Mononuclear cell (primary cell): ENCODE results near the gene SLC8B1. TPM values are rescaled to one million over a fixed set of nuclear protein-coding genes. Genes with fewer than 3 reads are reported as not detected.

Experiments
- H3K27me3 ChIP-seq: 2 replicates; pipeline ENCODE4 v1.6.0; 2011; ENCODE audit warnings: low read length, control low read depth; ENCODE audit not compliant: insufficient read depth
- H3K4me1 ChIP-seq: 2 replicates; pipeline ENCODE4 v1.5.1; 2011; ENCODE audit warnings: mild to moderate bottlenecking, low read length, control low read depth; ENCODE audit not compliant: insufficient read depth
- H3K4me3 ChIP-seq: 2 replicates; pipeline ENCODE4 v1.5.1; 2011; ENCODE audit warnings: mild to moderate bottlenecking, low read length, moderate library complexity
- H3K9me3 ChIP-seq: 2 replicates; pipeline ENCODE4 v1.5.1; 2011; ENCODE audit warnings: low read depth, mild to moderate bottlenecking, control low read depth, low read length
- total RNA-seq: library from RNA; depleted of rRNA; stranded (reverse); fragments of >200 nt; gene quantifications from one replicate; pipeline ENCODE4 v1.2.3, GENCODE V29; 2012

Gene SLC8B1
- total RNA-seq, 1 donor: 51.2 TPM

- Histone ChIP-seq H3K27me3 (no peaks in the 10 kb centered on the region), H3K9me3 (no peaks in the 10 kb centered on the region), H3K4me3 (no peak overlapping the region), H3K4me1 (no peaks in the 10 kb centered on the region)
Observed at GRCh38 chr12:113318046-113318656, 16.8 kb downstream of the SLC8B1 start.

- Histone ChIP-seq H3K9me3 (no peaks in the 10 kb centered on the region), H3K4me1 (no peaks in the 10 kb centered on the region), H3K27me3 (no peaks in the 10 kb centered on the region), H3K4me3 (no peak overlapping the region)
Observed at GRCh38 chr12:113317122-113317521, 17.8 kb downstream of the SLC8B1 start.

- H3K27me3 ChIP-seq: no peaks in the 10 kb centered on the region
- no peaks in the 10 kb centered on the region for H3K9me3 ChIP-seq
- no peak overlapping the region for H3K4me3 ChIP-seq
- no peaks in the 10 kb centered on the region for H3K4me1 ChIP-seq
Observed at GRCh38 chr12:113316155-113316554, 18.8 kb downstream of the SLC8B1 start.

GRCh38 chr12:113315358-113315757, 19.6 kb downstream of the SLC8B1 start:
- no peaks in the 10 kb centered on the region for H3K9me3 ChIP-seq
- no peaks in the 10 kb centered on the region for H3K4me1 ChIP-seq
- no peak overlapping the region for H3K4me3 ChIP-seq
- H3K27me3 ChIP-seq: no peaks in the 10 kb centered on the region

- Histone ChIP-seq H3K9me3 (no peaks in the 10 kb centered on the region), H3K4me1 (no peaks in the 10 kb centered on the region), H3K27me3 (no peaks in the 10 kb centered on the region), H3K4me3 (no peak overlapping the region)
Observed at GRCh38 chr12:113314121-113314529, 20.8 kb downstream of the SLC8B1 start.

GRCh38 chr12:113310489-113310888, 24.4 kb downstream of the SLC8B1 start:
- no peaks in the 10 kb centered on the region for H3K9me3 ChIP-seq
- no peaks in the 10 kb centered on the region for H3K27me3 ChIP-seq
- H3K4me1 ChIP-seq: no peaks in the 10 kb centered on the region
- no peak overlapping the region for H3K4me3 ChIP-seq

GRCh38 chr12:113306382-113306781, 28.5 kb downstream of the SLC8B1 start:
- H3K4me3 ChIP-seq: no peak overlapping the region
- H3K27me3 ChIP-seq: no peaks in the 10 kb centered on the region
- H3K9me3 ChIP-seq: no peaks in the 10 kb centered on the region
- peaks cover 12% of the 10 kb centered on the region for H3K4me1 ChIP-seq

GRCh38 chr12:113305281-113305856, 29.5 kb downstream of the SLC8B1 start:
- H3K9me3 ChIP-seq: no peaks in the 10 kb centered on the region
- H3K4me1 ChIP-seq: peaks cover 12% of the 10 kb centered on the region
- no peak overlapping the region for H3K4me3 ChIP-seq
- no peaks in the 10 kb centered on the region for H3K27me3 ChIP-seq

- H3K4me3 ChIP-seq: no peak overlapping the region
- H3K4me1 ChIP-seq: peaks cover 12% of the 10 kb centered on the region
- no peaks in the 10 kb centered on the region for H3K27me3 ChIP-seq
- H3K9me3 ChIP-seq: no peaks in the 10 kb centered on the region
Observed at GRCh38 chr12:113302886-113303640, 31.8 kb downstream of the SLC8B1 start.

- Histone ChIP-seq H3K4me1 (peaks cover 12% of the 10 kb centered on the region), H3K4me3 (no peak overlapping the region), H3K9me3 (no peaks in the 10 kb centered on the region)
Observed at GRCh38 chr12:113302466-113302865, 32.4 kb downstream of the SLC8B1 start.

GRCh38 chr12:113301811-113302210, 33.1 kb downstream of the SLC8B1 start:
- H3K9me3 ChIP-seq: no peaks in the 10 kb centered on the region
- peaks cover 12% of the 10 kb centered on the region for H3K4me1 ChIP-seq
- H3K4me3 ChIP-seq: no peak overlapping the region
- no peaks in the 10 kb centered on the region for H3K27me3 ChIP-seq

More at GRCh38 chr12:113302466-113302865, 32.4 kb downstream of the SLC8B1 start:
- H3K27me3 ChIP-seq: no peaks in the 10 kb centered on the region

GRCh38 chr12:113299619-113300237, 35.2 kb downstream of the SLC8B1 start:
- Histone ChIP-seq H3K9me3 (no peaks in the 10 kb centered on the region), H3K27me3 (no peaks in the 10 kb centered on the region), H3K4me1 (peaks cover 12% of the 10 kb centered on the region), H3K4me3 (no peak overlapping the region)

GRCh38 chr12:113298861-113299545, 35.9 kb downstream of the SLC8B1 start:
- Histone ChIP-seq H3K9me3 (no peaks in the 10 kb centered on the region), H3K4me1 (peaks cover 12% of the 10 kb centered on the region), H3K4me3 (no peak overlapping the region), H3K27me3 (no peaks in the 10 kb centered on the region)

GRCh38 chr12:113298472-113298817, 36.5 kb downstream of the SLC8B1 start:
- no peak overlapping the region for H3K4me3 ChIP-seq
- H3K27me3 ChIP-seq: no peaks in the 10 kb centered on the region
- H3K9me3 ChIP-seq: no peaks in the 10 kb centered on the region
- peaks cover 10% of the 10 kb centered on the region for H3K4me1 ChIP-seq
